Myometrial cell (primary cell): ENCODE data around the gene UGT1A1. TPM values are rescaled to one million over a fixed set of nuclear protein-coding genes. Genes with fewer than 3 reads are reported as not detected.

Experiments used
- total RNA-seq: library from RNA; depleted of rRNA; stranded (reverse); fragments of >200 nt; gene quantifications from 2 replicates; pipeline ENCODE4 v1.2.3, GENCODE V29; 2015

Gene UGT1A1
- not detected in 2 replicates for total RNA-seq

DNA sequence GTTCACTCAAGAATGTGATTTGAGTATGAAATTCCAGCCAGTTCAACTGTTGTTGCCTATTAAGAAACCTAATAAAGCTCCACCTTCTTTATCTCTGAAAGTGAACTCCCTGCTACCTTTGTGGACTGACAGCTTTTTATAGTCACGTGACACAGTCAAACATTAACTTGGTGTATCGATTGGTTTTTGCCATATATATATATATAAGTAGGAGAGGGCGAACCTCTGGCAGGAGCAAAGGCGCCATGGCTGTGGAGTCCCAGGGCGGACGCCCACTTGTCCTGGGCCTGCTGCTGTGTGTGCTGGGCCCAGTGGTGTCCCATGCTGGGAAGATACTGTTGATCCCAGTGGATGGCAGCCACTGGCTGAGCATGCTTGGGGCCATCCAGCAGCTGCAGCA is at the start of gene UGT1A1:
UGT1A1 (plus strand) TSS at position 228 of the 400 bp plus-strand sequence; CDS start at position 246, 18 bp downstream.

DNA sequence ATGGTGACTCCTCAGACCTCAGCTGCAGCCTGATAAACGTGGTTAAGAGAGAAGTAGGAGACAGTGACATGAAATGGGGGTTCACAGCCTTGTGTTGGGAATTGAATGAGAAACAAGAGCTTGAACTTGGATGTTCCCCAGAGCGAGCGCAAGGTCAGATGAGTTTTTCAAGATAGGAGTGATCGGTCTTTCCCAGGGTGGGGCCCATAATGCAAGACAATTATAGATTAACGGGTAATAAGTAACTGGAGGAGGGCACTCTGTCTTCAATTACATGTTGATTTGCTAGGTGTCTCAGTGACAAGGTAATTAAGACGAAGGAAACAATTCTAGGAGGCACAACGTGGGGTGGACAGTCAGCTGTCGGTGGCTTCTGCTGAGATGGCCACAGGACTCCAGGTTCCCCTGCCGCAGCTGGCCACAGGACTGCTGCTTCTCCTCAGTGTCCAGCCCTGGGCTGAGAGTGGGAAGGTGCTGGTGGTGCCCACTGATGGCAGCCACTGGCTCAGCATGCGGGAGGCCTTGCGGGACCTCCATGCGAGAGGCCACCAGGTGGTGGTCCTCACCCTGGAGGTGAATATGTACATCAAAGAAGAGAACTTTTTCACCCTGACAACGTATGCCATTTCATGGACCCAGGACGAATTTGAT is 47.3 kb upstream of the UGT1A1 start, which contains the start of gene UGT1A5:
UGT1A5 (plus strand) TSS at position 297 of the 651 bp plus-strand sequence; CDS start at position 382, 85 bp downstream.

DNA sequence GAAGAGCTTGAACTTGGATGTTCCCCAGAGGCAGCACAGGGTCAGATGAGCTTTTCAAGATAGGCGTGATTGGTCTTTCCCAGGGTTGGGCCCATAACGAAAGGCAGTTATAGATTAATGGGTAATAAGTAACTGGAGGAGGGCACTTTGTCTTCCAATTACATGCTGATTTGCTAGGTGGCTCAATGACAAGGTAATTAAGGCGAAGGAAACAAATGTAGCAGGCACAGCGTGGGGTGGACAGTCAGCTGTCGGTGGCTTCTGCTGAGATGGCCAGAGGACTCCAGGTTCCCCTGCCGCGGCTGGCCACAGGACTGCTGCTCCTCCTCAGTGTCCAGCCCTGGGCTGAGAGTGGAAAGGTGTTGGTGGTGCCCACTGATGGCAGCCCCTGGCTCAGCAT is 41.5 kb upstream of the UGT1A1 start, which contains the start of gene UGT1A4:
UGT1A4 (plus strand) TSS at position 185 of the 400 bp plus-strand sequence; CDS start at position 270, 85 bp downstream.

DNA sequence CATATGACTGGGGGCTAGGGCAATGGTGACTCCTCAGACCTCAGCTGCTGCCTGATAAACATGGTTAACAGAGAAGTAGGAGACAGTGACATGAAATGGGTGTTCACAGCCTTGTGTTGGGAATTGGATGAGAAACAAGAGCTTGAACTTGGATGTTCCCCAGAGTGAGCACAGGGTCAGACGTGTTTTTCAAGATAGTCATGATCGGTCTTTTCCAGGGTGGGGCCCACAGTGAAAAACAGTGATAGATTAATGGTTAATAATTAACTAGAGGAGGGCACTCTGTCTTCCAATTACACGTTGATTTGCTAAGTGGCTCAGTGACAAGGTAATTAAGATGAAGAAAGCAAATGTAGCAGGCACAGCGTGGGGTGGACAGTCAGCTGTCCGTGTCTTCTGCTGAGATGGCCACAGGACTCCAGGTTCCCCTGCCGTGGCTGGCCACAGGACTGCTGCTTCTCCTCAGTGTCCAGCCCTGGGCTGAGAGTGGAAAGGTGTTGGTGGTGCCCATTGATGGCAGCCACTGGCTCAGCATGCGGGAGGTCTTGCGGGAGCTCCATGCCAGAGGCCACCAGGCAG is 31.3 kb upstream of the UGT1A1 start, which contains the start of gene UGT1A3:
UGT1A3 (plus strand) TSS at position 320 of the 579 bp plus-strand sequence; CDS start at position 405, 85 bp downstream.

DNA sequence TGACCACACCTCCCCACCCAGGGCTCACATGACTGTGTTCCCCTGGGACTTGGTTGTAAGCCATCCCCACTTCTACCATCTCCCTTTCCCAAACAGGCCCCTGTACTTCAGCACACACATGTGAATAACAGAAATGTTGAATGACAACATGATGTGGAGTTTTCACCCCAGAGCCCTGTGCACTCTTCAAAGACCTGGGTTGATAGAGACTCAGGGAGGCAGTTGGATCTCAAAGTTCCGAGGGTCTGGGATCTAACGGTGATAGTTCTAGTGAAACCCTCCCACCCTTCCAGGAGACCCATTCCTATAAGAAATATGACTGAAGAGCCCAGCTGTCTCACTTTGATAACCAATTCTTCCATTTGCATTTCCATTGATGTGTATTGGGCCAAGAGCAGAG is 18.0 kb downstream of the UGT1A1 start, which contains the start of gene MROH2A:
MROH2A (plus strand) TSS at position 301 of the 400 bp plus-strand sequence. CDS start 1,029 bp downstream, outside the sequence.

Other genes with a start within 250 kb of the UGT1A1 start
- gene USP40, start 193.5 kb upstream of the UGT1A1 start, total RNA-seq: 24.5 and 24.6 TPM in 2 replicates
- gene UGT1A8, start 142.6 kb upstream of the UGT1A1 start, total RNA-seq: not detected in 2 replicates
- not detected in 2 replicates for gene UGT1A10, start 123.8 kb upstream of the UGT1A1 start, total RNA-seq
- not detected in 2 replicates for gene UGT1A9, start 88.4 kb upstream of the UGT1A1 start, total RNA-seq
- not detected in 2 replicates for gene UGT1A7, start 78.4 kb upstream of the UGT1A1 start, total RNA-seq
- not detected in 2 replicates for gene UGT1A6, start 67.4 kb upstream of the UGT1A1 start, total RNA-seq
- gene UGT1A5, start 47.4 kb upstream of the UGT1A1 start, total RNA-seq: not detected in 2 replicates
- gene UGT1A4, start 41.5 kb upstream of the UGT1A1 start, total RNA-seq: not detected in 2 replicates
- not detected in 2 replicates for gene UGT1A3, start 31.2 kb upstream of the UGT1A1 start, total RNA-seq
- not detected in 2 replicates for gene MROH2A, start 18.1 kb downstream of the UGT1A1 start, total RNA-seq
- gene HJURP, start 94.3 kb downstream of the UGT1A1 start, total RNA-seq: 22.0 and 23.1 TPM in 2 replicates
- not detected in 2 replicates for gene TRPM8, start 157.1 kb downstream of the UGT1A1 start, total RNA-seq